ENCODE results near the gene ZC3H7A.
"Not testable (repeated sequence)": the region's sequence is repeated elsewhere in the genome, so short reads cannot be mapped to it uniquely, and the experiment has no call there.

Gene ZC3H7A

DNA sequence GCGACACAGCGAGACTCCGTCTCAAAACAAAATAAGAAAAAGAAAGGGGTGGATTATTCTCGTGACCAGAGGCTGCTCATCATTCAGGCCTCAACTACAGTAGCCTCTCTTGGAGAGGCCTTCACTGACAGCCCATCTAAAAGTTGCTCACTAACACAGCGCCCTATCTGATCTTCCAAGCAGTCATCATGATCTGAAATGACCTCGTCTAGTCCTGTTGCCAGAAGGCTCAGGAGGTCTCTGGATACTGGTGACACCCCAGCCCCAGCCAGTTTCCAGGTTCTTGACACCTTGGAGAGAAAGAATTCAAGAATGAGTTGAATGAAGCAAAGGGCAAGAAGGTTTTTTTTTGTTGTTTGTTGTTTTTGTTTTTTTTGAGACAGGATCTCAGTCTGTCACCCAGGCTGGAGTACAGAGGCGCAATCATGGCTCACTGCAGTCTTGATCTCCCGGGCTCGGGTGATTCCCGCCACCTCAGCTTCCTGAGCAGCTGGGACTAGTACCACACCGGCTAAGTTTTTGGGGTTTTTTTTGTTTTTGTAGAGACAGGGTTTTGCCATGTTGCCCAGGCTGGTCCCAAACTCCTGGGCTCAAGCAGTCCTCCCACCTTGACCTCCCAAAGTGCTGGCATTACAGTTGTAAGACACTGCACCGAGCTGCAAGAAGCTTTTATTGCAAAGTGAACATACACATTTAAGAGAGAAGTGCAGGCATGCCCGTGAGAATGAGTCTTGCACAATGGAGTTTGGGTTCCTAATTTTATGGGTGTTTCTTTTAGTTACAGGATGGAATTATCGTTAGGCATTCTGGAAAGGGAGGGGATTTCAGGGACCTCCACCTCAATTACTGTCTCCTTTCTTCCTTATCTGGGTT is 2.7 kb upstream of the ZC3H7A start:
- DNase-seq (ENCODE audit: low read depth in 1 of 2, low spot score in 1 of 2) = no peak

DNA sequence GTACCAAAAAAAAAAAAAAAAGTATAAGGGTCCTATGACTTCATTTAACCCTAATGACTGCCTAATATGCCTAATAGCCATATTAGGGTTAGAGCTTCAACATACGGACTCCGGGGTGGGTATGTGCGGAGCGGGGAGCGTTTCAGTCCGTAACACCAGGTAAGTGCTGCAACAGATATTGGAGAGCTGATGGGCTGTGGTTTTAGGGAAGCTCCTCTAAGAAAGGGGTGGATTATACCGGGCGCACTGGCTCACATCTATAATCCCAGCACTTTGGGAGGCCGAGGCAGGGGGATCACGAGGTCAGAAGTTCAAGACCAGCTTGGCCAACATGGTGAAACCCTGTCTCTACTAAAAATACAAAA is 1.9 kb upstream of the ZC3H7A start:
- no peak for DNase-seq (ENCODE audit: low read depth in 1 of 2, low spot score in 1 of 2)

DNA sequence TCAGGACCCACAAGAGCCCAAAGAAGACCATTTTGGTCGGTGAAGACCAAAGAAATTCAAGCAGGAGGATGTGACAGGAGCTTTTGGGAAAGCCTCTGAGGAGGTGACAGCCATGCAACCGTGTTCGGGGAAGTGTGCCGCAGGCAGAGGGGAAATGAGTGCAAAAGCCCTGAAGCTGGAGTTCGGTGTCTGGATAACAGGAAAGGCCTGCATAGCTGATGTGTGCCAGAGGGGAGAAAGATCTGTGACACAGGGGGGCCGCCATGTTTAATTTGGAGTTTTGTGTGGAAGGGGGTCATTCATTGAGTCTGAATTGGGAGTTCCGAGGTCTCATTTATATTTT is 870 bp upstream of the ZC3H7A start:
- DNase-seq (ENCODE audit: low read depth in 1 of 2, low spot score in 1 of 2) = no peak

DNA sequence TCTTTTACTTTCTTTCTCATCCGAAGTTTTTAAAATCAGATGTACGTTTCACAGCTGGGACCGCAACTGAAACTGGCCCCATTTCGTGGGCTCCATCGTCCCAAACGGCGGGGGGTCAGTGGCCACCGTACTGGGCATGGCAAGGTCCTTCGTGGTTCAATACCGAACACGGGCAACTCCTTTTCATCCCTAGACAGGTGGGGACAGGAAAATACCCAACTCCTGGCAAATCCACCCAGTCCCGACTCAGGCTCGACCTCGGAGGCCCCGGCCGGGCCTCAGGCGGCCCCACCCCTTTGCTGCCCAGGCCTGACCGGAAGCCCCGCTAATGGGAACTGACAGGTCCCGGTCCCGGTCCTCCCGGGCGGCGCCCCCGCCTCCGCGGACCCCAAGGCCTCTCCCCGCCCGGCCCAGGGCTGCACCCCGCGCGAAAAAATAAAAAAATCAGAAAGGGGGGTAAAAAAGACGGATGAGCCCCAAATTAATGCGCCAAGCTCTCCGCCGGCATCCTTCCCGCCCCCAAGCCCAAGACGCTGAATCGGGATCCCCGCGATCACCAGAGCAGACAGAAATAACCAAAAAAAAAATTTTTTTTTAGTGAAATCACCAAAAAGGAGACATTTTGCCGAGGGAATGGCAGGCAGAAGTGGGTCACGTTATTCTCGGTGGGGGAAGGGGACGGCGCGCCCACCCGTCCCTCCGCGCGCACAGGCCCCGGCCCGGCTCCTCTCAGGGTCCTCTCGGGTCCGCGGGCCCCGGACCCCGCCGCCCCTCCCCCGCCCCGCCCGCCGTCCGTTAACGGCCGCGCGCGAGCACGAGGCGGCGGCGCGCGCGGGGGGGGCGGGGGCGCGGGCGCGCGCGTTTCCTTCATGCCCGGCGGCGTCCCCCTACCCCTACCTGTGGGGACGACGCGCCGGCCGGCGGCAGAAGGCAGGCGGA is 562 bp downstream of the ZC3H7A start:
- no peak for DNase-seq (ENCODE audit: low read depth in 1 of 2, low spot score in 1 of 2)

DNA sequence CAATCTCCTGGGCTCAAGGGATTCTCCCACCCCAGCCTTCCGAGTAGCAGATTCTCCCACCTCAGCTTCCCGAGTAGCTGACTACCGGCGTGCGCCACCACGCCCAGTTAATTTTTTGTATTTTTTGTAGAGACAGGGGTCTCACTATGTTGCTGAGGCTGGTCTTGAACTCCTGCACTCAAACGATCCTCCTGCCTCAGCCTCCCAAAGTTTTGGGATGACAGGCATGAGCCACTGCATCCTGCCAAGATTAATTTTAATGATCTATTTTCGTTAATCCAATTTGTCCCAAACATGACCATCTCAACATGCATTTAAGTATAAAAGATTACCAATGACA is 1.2 kb downstream of the ZC3H7A start:
- DNase-seq (ENCODE audit: low read depth in 1 of 2, low spot score in 1 of 2) = no peak

DNA sequence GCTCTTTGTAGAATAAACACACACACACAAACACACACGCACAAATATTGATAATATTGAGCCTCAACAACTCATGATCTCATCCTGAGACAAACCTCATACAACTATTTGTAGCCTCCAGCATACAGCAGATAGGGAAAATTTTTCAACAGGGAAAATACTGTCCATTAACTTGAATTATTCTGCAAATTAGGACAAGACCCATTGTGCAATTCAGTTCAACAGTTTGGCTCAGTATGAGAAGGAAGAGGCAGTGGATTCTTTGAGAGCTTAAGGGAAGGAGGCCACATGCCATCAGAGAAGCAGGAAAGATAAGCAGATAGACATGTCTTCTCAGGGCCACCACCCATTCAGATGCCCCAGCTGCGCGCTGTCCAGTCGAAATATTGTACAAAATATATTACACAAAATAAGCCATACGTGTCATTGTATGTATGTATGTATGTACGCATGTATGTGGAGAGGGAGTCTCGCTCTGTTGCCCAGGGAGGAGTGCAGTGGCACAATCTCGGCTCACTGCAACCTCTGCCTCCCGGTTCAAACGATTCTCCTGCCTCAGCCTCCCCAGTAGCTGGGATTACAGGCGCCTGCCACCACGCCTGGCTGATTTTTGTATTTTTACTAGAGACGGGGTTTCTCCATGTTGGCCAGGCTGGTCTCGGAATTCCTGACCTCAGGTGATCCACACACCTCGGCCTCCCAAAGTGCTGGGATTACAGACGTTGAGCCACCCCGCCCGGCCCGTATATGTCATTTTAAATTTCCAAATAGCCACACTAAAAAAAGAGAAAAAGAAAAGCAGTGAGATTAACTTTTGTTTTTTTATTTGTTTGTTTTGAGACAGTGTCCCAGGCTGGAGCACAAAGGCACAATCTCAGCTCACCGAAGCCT is 1.8 kb downstream of the ZC3H7A start:
- no peak for DNase-seq (ENCODE audit: low read depth in 1 of 2, low spot score in 1 of 2)

DNA sequence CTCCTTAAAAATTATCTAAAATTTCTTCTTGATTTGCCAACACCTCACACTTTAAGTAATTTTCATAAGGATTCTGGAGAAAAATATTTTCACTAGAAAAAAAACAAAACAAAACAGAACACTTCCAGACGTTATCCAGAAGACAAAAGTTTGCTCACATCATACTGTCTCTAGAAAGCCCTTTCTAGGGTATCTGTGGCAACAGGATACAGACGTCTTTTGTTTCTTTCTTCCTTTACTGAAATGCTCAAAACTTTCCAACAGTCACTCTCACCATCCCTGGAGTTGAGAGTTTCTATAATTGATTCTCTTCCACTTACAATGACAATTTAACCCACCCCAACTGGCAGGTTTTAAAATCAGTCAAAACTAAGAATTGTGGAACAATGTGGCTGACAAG is 2.6 kb downstream of the ZC3H7A start:
- no peak for DNase-seq (ENCODE audit: low read depth in 1 of 2, low spot score in 1 of 2)

DNA sequence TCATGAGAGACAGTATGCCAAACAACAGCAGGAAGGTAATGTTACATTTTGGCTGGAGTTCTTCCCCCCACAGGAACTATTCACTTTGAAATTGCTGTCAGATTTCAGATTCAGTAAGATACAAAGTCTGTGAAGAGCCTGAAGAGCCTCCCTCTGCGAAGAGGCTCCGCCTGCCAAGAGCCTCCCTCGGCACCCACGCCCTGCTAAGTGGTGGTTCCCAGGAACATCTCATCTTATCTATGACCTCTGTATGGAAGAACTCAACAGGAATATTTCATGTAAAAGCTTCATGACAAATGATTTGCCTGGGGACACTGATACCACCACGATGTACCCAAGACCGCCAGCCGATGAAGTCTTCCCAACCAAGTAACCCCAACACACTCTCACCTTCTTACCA is 3.2 kb downstream of the ZC3H7A start:
- no peak for DNase-seq (ENCODE audit: low read depth in 1 of 2, low spot score in 1 of 2)

DNA sequence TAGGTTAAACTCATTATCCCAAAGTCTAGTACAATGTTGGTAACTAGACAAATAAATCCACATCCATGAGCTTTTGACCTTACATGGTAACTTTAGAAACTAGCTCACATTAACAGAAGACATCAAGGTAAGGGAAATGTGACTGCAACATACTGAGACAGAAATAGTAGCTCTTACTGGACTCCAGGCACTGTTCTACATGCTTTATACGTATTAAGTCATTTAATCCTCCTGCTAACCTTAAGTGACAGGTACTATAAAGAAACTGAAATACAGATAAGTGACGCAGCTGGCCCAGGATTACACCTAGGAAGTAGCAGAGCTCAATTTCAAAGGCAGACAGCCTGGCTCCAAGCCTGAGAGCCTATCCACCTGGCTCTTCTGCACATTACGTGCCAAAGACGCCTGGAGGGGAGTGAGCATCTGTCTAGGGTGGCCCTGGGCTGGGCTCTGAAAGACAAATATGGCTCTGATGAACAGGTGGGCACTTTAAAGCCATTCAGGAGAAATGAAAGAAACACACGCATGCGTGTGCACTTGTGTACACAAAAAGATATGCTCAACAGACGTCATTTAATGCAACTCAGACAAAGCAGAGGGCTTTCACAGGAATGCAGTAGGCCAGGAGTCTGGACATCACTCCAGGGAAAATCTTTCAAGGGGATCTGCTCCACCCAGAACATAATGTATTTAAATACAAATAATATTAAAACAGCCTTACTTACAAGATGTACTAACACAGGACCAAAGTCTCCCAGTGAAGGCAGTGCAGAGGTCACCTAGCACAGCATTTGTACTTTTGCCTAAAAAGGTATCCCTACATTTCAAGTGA is 4.4 kb downstream of the ZC3H7A start:
- no peak for DNase-seq (ENCODE audit: low read depth in 1 of 2, low spot score in 1 of 2)

DNA sequence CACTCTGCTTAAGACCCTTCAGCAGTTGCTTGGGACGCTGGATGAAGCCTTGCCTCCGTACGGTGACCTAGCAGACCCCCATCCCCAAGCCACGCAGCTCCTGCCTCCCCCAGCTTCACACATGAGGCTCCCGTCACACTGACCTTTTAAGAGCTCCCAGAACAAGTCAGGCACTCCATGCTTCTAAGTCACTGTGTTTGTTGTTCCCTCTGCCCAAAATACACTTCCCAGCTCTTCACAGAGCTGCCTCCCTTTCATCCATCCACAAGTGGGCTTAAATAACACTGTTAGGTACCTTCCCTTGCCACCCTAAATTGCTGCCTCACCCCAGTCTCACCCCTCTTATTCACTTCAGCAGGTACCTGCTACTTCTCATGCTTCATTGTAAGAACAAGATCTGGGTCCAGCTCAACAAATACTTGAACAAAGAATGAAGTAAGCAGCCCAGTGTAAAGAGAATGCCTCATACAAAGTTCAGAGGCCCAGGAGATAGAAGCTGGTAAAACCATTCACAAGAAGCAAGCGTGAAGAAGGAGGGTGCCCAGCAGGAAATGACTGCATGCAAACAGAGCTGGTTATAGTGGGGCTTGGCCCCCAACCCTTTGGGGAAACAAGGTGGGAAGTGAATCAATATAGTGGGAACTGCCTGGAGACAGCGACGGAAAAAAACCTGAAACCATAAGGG is 5.8 kb downstream of the ZC3H7A start:
- no peak for DNase-seq (ENCODE audit: low read depth in 1 of 2, low spot score in 1 of 2)

DNA sequence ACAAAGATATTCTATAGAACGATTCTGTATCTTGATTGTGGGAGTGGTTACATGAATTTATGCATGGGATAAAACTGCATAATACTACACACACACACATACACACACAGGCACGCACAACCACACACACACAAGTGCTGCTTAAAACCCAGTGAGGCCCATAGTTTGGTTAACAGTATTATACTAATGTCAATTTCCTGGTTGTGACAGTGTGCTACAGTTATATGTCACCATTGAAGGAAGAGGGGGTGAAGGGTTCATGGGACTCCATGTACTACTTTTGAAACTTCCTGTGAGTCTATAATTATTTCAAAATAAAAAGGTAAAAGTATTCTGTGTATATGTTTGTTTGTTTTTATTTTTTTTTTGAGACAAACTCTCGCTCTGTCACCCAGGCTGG is 8.1 kb downstream of the ZC3H7A start:
- DNase-seq (ENCODE audit: low read depth in 1 of 2, low spot score in 1 of 2) = no peak

DNA sequence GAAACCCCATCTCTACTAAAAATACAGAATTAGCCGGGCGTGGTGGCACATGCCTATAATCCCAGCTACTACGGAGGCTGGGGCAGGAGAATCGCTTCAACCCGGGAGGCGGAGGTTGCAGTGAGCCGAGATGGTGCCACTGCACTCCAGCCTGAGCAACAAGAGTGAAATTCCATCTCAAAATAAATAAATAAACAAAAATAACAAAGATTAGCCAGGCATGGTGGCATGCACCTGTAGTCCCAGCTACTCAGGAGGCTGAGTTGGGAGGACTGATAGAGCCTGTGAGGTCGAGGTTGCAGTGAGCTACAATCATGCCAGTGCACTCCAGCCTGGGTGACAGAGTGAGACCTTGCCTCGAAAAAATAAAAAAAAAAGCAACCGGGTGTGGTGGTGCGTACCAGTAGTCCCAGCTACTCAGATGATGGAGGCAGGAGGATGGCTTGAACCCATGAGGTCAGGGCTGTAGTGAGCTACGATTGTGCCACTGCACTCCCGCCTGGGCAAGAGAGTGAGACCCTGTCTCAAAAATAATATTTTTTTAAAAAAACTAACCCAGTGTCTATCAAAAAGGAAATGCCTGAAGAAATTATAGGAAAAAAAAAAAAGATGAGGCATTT is 12.0 kb downstream of the ZC3H7A start:
- DNase-seq (ENCODE audit: low read depth in 1 of 2, low spot score in 1 of 2) = not testable (repeated sequence)

DNA sequence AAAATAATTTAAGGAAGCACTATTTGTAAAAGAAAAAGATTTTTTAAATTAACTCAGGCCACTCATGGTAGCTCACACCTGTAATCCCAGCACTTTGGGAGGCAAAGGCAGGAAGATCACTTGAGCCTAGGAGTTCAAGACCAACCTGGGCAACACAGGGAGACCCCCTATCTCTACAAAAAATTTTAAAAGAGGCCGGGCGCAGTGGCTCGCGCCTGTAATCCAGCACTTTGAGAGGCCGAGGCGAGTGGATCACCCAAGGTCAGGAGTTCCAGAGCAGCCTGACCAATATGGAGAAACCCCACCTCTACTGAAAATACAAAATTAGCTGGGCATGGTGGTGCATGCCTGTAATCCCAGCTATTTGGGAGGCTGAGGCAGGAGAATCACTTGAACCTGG is 12.7 kb downstream of the ZC3H7A start:
- DNase-seq (ENCODE audit: low read depth in 1 of 2, low spot score in 1 of 2) = not testable (repeated sequence)

DNA sequence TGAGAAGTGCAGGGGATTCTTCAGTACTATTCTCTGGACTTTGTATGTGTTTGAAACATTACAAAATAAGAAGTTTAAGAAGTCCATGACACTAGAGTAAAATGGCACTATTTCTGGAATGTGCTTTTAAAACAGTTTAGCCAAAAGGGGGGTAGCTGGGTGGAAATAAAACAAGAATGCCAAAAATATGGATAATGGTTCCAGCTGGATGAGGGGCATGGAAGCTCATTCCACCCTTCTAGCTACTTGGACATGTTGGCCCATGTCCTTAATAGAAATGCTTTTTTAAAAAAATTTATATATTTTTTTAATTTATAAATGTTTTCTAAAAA is 13.1 kb downstream of the ZC3H7A start:
- no peak for DNase-seq (ENCODE audit: low read depth in 1 of 2, low spot score in 1 of 2)

DNA sequence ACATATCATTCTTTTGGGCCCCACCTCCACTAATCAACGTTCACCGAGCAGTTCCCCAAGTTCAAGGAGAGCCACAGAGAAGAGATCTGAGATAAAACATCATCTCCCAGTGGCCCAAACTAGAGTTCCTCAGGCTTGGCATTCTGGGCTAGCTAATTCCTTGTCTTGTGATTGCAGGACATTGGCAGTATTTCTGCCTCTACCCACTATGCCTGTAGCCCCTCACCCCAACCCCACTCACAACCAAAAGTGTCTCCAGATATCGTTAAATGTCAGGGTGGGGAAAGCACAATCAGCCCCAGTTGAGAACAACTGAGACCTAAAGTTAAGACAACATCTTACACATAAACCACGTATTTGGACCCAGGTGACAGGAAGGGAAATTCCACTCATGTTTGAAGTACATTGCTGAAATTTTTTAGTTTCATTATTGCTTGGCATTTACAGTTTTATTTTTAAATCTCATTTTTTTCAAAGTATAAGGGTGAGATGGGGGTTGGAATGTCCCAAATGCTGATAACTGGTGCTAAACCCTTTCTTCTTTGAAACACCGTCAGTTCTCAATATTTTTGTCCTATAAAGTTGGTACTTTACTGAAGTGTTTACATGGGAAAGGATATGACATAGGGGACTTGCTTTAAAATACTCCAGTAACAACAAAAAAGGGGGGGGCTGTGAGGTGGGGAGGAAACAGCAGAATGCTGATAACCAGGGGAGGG is 13.6 kb downstream of the ZC3H7A start:
- no peak for DNase-seq (ENCODE audit: low read depth in 1 of 2, low spot score in 1 of 2)

DNA sequence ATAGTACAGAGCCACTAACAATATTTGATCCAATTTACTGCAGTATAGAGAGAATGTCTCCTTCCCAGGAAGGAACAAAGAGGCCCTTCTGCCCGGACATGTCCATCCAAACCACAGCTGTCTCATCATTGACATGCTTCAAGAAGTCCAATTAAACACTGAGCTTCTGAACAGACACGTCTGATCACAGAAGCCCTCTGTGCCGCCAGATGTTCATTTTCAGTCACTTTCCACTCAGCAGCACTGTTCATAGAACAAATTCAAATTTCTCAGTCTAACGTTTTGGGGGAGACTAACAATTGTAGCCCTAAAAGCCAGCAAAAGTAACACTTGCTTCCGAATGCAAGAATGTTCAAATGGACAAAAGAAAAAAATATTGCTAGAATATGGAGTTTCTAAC is 15.3 kb downstream of the ZC3H7A start:
- DNase-seq (ENCODE audit: low read depth in 1 of 2, low spot score in 1 of 2) = no peak

DNA sequence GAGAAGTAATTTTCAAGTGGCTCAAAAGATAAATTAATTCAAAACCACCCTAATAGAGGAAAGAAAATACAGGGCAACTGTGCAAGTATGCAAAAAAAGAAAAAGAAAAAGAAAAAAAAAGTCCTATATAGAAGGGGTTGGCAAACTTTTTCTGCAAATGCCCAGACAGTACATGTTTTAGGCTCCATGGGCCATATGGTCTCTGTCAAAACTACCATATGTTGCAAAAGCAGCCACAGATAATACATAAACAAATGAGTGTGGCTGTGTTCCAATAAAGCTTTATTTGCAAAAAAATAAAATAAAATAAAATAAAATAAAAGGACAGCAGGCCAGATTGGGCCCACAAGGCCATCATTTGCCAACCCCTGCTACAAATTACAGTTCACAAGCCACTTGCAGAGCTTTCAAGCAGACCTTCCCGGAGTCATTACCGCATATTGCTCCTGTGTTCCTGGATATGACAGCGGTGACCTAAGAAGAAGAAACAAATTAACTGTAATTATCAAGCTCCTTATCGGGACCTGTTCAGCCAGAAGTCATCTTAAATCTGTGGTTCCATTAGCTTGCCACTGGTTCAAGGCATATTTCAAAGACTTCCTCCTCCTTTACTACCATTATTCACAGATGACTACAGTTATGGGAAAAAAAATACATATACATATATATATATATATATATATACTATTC is 15.9 kb downstream of the ZC3H7A start:
- no peak for DNase-seq (ENCODE audit: low read depth in 1 of 2, low spot score in 1 of 2)

DNA sequence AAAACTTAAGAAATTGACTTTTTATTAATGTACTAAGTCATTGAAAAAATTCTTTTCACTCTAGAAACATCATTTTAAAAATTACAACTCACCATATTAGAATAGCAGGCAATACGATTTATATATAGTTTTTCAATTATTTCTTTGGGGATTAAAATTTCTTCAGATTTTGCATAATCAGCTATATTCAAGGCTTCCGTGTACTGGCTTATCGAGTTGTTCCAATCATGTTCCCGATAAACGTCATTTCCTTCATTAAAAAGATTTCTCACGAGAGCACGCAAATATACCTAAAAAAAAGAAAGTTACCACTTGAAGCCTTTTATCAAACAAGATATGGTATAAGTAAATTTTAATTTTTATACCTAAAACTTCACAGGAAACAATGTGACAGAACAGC is 18.0 kb downstream of the ZC3H7A start:
- no peak for DNase-seq (ENCODE audit: low read depth in 1 of 2, low spot score in 1 of 2)
